Lung (tissue), 12 donors: ENCODE results near the gene CTLA4. TPM values are rescaled to one million over a fixed set of nuclear protein-coding genes. Genes with fewer than 3 reads are reported as not detected.

Experiments
- ATAC-seq: fragments of 200-7000 bp; cut with Tn5 transposase; one replicate; pipeline ENCODE4 v1.9.1; 2020; ENCODE audit warnings: moderate number of reproducible peaks; ENCODE audit not compliant: insufficient read depth, low FRiP score
- DNase-seq, 3 donors: peaks; one replicate each; pipeline ENCODE4 v3.0.0-alpha.2; 2013 to 2017
- H3K27ac ChIP-seq, 2 donors: one replicate each; pipeline ENCODE4 v1.5.1; 2013; ENCODE audit warnings: mild to moderate bottlenecking in 2 of 2, moderate library complexity in 2 of 2, control low read depth in 1 of 2, inconsistent platforms in 1 of 2, low read depth in 1 of 2, low read length in 1 of 2
- H3K27me3 ChIP-seq, 3 donors: one replicate each; pipeline ENCODE4 v1.5.1; 2013; ENCODE audit warnings: low read length in 2 of 3; ENCODE audit not compliant: control insufficient read depth in 3 of 3, insufficient read depth in 3 of 3
- H3K36me3 ChIP-seq, 4 donors: one replicate each; pipeline ENCODE4 v1.5.1; 2013; ENCODE audit warnings: low read length in 4 of 4, mild to moderate bottlenecking in 1 of 4, moderate library complexity in 1 of 4; ENCODE audit not compliant: control insufficient read depth in 4 of 4, insufficient read depth in 4 of 4
- H3K4me1 ChIP-seq, 5 donors: one replicate each; pipeline ENCODE4 v1.5.1; 2013; ENCODE audit warnings: low read length in 5 of 5, mild to moderate bottlenecking in 2 of 5, moderate library complexity in 1 of 5; ENCODE audit not compliant: control insufficient read depth in 5 of 5, insufficient read depth in 5 of 5
- H3K4me3 ChIP-seq: one replicate; pipeline ENCODE4 v1.5.1; 2013; ENCODE audit warnings: mild to moderate bottlenecking, control low read depth, moderate library complexity
- H3K9ac ChIP-seq, 2 donors: one replicate each; pipeline ENCODE4 v1.5.1; 2013; ENCODE audit warnings: low read length in 2 of 2, control low read depth in 1 of 2; ENCODE audit not compliant: insufficient read depth in 1 of 2
- H3K9me3 ChIP-seq, 4 donors: one replicate each; pipeline ENCODE4 v1.5.1; 2013; ENCODE audit warnings: low read length in 3 of 4, mild to moderate bottlenecking in 1 of 4, moderate library complexity in 1 of 4; ENCODE audit not compliant: control insufficient read depth in 4 of 4, insufficient read depth in 3 of 4
- CTCF ChIP-seq: IDR thresholded peaks from 2 replicates; pipeline ENCODE4 v1.5.1; 2012; ENCODE audit warnings: mild to moderate bottlenecking; ENCODE audit errors: control extremely low read depth, extremely low read depth
- WGBS, 2 donors: extraction: QIAGEN DNeasy Blood & Tissue Kit; methylation state at CpG; one replicate each; pipeline ENCODE4 v1.1.7; 2013; 5-methylcytosine and 5-hydroxymethylcytosine counted together
- polyA plus RNA-seq, 2 donors: library from polyadenylated mRNA; stranded (reverse); fragments of 200-250 nt; gene quantifications; one replicate each; pipeline ENCODE4 v1.2.1, GENCODE V29; 2013
- total RNA-seq, 2 donors: library from RNA; depleted of rRNA in 1 of 2; stranded (reverse); fragments of >200 nt in 1 of 2; gene quantifications; one replicate each; pipeline ENCODE4 v1.2.1, GENCODE V29; 2014 to 2021
- donor health status: control.
- donor health status: control.
- donor health status: Bipolar disorder and iron deficiency.
- donor health status: healthy.
- donor health status: DM: yes; HTN: yes; CAD: no.

Gene CTLA4
- total and polyA plus RNA-seq, 4 donors = 0.10 to 3.9 (median 1.4) TPM

GRCh38 chr2:203835892-203836800, 31.4 kb upstream of the CTLA4 start:
- no peak for DNase-seq
- ATAC-seq = no peak
- Histone ChIP-seq H3K4me3 (no peak overlapping the region), H3K27ac (no peak overlapping the region), H3K9me3 (no peaks in the 10 kb centered on the region), H3K36me3 (no peaks in the 10 kb centered on the region), H3K27me3 (no peaks in the 10 kb centered on the region), H3K4me1 (no peaks in the 10 kb centered on the region), H3K9ac (no peak overlapping the region)
- no peak for TF ChIP-seq CTCF
- 91 to 92% methylated on average over 19 of the region's 19 CpGs for WGBS, 2 donors

GRCh38 chr2:203840655-203841205, 26.8 kb upstream of the CTLA4 start:
- no peak overlapping the region for H3K4me3 ChIP-seq
- no peak overlapping the region for H3K27ac ChIP-seq
- H3K36me3 ChIP-seq = no peaks in the 10 kb centered on the region
- no peaks in the 10 kb centered on the region for H3K27me3 ChIP-seq
- 91 to 93% methylated on average over 5 of the region's 5 CpGs for WGBS, 2 donors
- no peaks in the 10 kb centered on the region for H3K4me1 ChIP-seq
- H3K9ac ChIP-seq = no peak overlapping the region
- no peak for TF ChIP-seq CTCF
- ATAC-seq = no peak
- H3K9me3 ChIP-seq = no peaks in the 10 kb centered on the region
- no peak for DNase-seq

- no peak for TF ChIP-seq CTCF
- ATAC-seq (no peak), DNase-seq (no peak)
- H3K27ac ChIP-seq = no peak overlapping the region
- H3K4me1 ChIP-seq = no peaks in the 10 kb centered on the region
- no peaks in the 10 kb centered on the region for H3K9me3 ChIP-seq
- H3K4me3 ChIP-seq = no peak overlapping the region
- WGBS, 2 donors = 96 to 99% methylated on average over 5 of the region's 5 CpGs
- H3K36me3 ChIP-seq = no peaks in the 10 kb centered on the region
- no peaks in the 10 kb centered on the region for H3K27me3 ChIP-seq
- H3K9ac ChIP-seq = no peak overlapping the region
These were observed 25.9 kb upstream of the CTLA4 start for GRCh38 chr2:203841654-203842053.
